K562 (cell line): ENCODE data around the gene CD276. TPM values are rescaled to one million over a fixed set of nuclear protein-coding genes. Genes with fewer than 3 reads are reported as not detected.

Experiments used
- ATAC-seq: fragments of 200-7000 bp; cut with Tn5 transposase; 3 replicates; pipeline ENCODE4 v1.9.1; 2020; ENCODE audit warnings: moderate library complexity
- BruUV-seq: library from RNA; stranded (reverse); fragments of 400-500 nt; replicated peaks from 2 replicates; lab custom pipeline; 2021; lab: Mats Ljungman, UMichigan
- CTCF ChIA-PET: fragments of 300-600 bp; formaldehyde crosslinking; extraction: SDS; loops from one replicate; lab custom pipeline; 2021; ENCODE audit warnings: low intra/inter-chr PET ratio; lab: Yijun Ruan, JAX
- POLR2A ChIA-PET: fragments of 300-600, 350-650 bp; sonication (Branson Sonifier 250); formaldehyde crosslinking; extraction: SDS; loops from one replicate; lab custom pipeline; 2021; ENCODE audit warnings: antibody characterized with exemption, inconsistent platforms; lab: Yijun Ruan, JAX
- DNase-seq, 4 experiments: peaks; one replicate each; pipeline versions ENCODE4 v3.0.0 to v3.0.0-alpha.2; 2011 to 2018; ENCODE audit warnings: low spot score in 3 of 4, mixed read lengths in 3 of 4; ENCODE audit errors: extremely low read depth in 1 of 4
- FAIRE-seq: peaks from 2 replicates; lab custom pipeline; 2011; peaks lifted over from hg19 to GRCh38; lab: Jason Lieb, UNC
- H2AFZ ChIP-seq: 2 replicates; pipeline ENCODE4 v1.6.0; 2011; ENCODE audit warnings: low read depth, low read length, control low read depth, inconsistent platforms
- H3K27ac ChIP-seq: fragments of 200-600 bp; 3 replicates; pipeline ENCODE4 v1.8.0; 2011; ENCODE audit warnings: low read depth, mild to moderate bottlenecking, control low read depth, inconsistent platforms, low read length, moderate library complexity, mixed read lengths; ENCODE audit errors: extremely low read depth
- H3K27me3 ChIP-seq, 2 experiments: fragments of 300-600 bp in 1 of 2; 2 replicates in 1 of 2; 3 replicates in 1 of 2; pipeline versions ENCODE4 v1.6.0 to v1.8.0; 2011; ENCODE audit warnings: inconsistent platforms in 2 of 2, low read length in 2 of 2, mild to moderate bottlenecking in 1 of 2, mixed read lengths in 1 of 2, moderate library complexity in 1 of 2; ENCODE audit not compliant: control insufficient read depth in 2 of 2, insufficient read depth in 2 of 2
- H3K36me3 ChIP-seq: fragments of 300-600 bp; 3 replicates; pipeline ENCODE4 v1.8.0; 2011; ENCODE audit warnings: mild to moderate bottlenecking, low read length, inconsistent platforms; ENCODE audit not compliant: control insufficient read depth, insufficient read depth
- H3K4me1 ChIP-seq, 2 experiments: fragments of 200-600 bp in 1 of 2; replicated peaks in 1 of 2; 2 replicates in 1 of 2; 3 replicates in 1 of 2; pipeline versions ENCODE4 v1.5.1 to v1.8.0; 2011; ENCODE audit warnings: inconsistent platforms in 2 of 2, low read length in 2 of 2, mild to moderate bottlenecking in 1 of 2, mixed read lengths in 1 of 2, moderate library complexity in 1 of 2; ENCODE audit not compliant: control insufficient read depth in 2 of 2, insufficient read depth in 2 of 2
- H3K4me2 ChIP-seq: 2 replicates; pipeline ENCODE4 v1.6.1; 2011; ENCODE audit warnings: low read length, control low read depth, inconsistent platforms, mixed read lengths; ENCODE audit not compliant: insufficient read depth
- H3K4me3 ChIP-seq: fragments of 200-600 bp; sonication (generic), shearing (Covaris generic); 2 replicates; pipeline ENCODE4 v1.5.1; 2016; ENCODE audit warnings: control low read depth, inconsistent platforms
- H3K79me2 ChIP-seq: fragments of 200-600 bp; 3 replicates; pipeline ENCODE4 v1.8.0; 2011; ENCODE audit warnings: low read length, inconsistent platforms; ENCODE audit not compliant: control insufficient read depth, insufficient read depth
- H3K9ac ChIP-seq, 2 experiments: 2 replicates each; pipeline versions ENCODE4 v1.6.0 to v1.6.1; 2011; ENCODE audit warnings: low read depth in 2 of 2, low read length in 2 of 2, control low read depth in 1 of 2, inconsistent platforms in 1 of 2, mild to moderate bottlenecking in 1 of 2, mixed read lengths in 1 of 2; ENCODE audit not compliant: insufficient read depth in 1 of 2
- H3K9me1 ChIP-seq: one replicate; pipeline ENCODE4 v1.6.0; 2011; ENCODE audit warnings: inconsistent platforms, mild to moderate bottlenecking, low read length, moderate library complexity; ENCODE audit not compliant: control insufficient read depth, insufficient read depth
- H3K9me3 ChIP-seq: replicated peaks from 2 replicates; pipeline ENCODE4 v1.5.1; 2011; ENCODE audit warnings: low read depth, low read length, inconsistent platforms; ENCODE audit not compliant: control insufficient read depth, insufficient read depth
- H4K20me1 ChIP-seq: replicated peaks from 2 replicates; pipeline ENCODE4 v1.6.1; 2011; ENCODE audit warnings: low read length, inconsistent platforms, mixed read lengths; ENCODE audit not compliant: control insufficient read depth, insufficient read depth
- NCOA2 ChIP-seq, 2 experiments: fragments of 450-650 bp; IDR thresholded peaks; 2 replicates each; pipeline ENCODE4 v1.6.1; 2018; ENCODE audit warnings: mild to moderate bottlenecking in 2 of 2, moderate library complexity in 1 of 2; ENCODE audit not compliant: partially characterized antibody in 2 of 2
- RBBP5 ChIP-seq: fragments of 200-600 bp; sonication (generic); IDR thresholded peaks from 2 replicates; pipeline ENCODE4 v1.6.1; 2012; ENCODE audit warnings: borderline replicate concordance, mild to moderate bottlenecking, low read length, control low read depth, inconsistent platforms; ENCODE audit not compliant: insufficient read depth, poor library complexity, severe bottlenecking
- ZNF584 ChIP-seq: fragments of 200-800 bp; sonication (Bioruptor generic); IDR thresholded peaks from 2 replicates; pipeline ENCODE4 v1.6.1; 2016; ENCODE audit warnings: low read depth, mild to moderate bottlenecking, missing genetic modification characterization, missing compliant biosample characterization
- WGBS: fragments of 100-300 bp; shearing (Covaris generic); methylation state at CpG from one replicate; pipeline ENCODE4 v1.1.6; 2016; ENCODE audit warnings: low coverage, mixed read lengths; ENCODE audit not compliant: insufficient coverage; ENCODE audit errors: missing lambda C conversion rate; 5-methylcytosine and 5-hydroxymethylcytosine counted together
- in situ Hi-C: fragments of 300-500 bp; cut with MboI; formaldehyde crosslinking; loops from 4 replicates; pipeline ENCODE4 v1.15.0; 2018; ENCODE audit warnings: inconsistent platforms, mixed read lengths
- intact Hi-C: fragments of 100-400 bp; cut with micrococcal nuclease; formaldehyde crosslinking; loops from 2 replicates; pipeline ENCODE4 v1.14.2; 2022
- polyA plus RNA-seq, 8 experiments: library from polyadenylated mRNA; depleted of rRNA in 4 of 8; stranded (reverse) in 5 of 8; unstranded in 3 of 8; fragments of >200 nt; fragmentation: Nextera tagmentation in 2 of 8; fragmentation: Illumina TruSeq in 1 of 8; extraction: Ambion mirVana in 2 of 8; extraction: Trizol in 1 of 8; gene quantifications; 2 replicates each; pipeline versions ENCODE4 v1.2.1 to v1.2.3, GENCODE V29; 2011 to 2014; ENCODE audit warnings: inconsistent platforms in 1 of 8, missing spikeins in 1 of 8
- total RNA-seq, 7 experiments: library from RNA; depleted of rRNA in 6 of 7; stranded (reverse); fragments of >200 nt in 6 of 7; fragmentation: Illumina TruSeq in 2 of 7; extraction: Trizol in 2 of 7; gene quantifications; 2 replicates each; pipeline versions ENCODE4 v1.2.1 to v1.2.3, GENCODE V29; 2011 to 2021; ENCODE audit warnings: low replicate concordance in 1 of 7
- TF ChIP-seq, protein P1 (sequence below): fragments of 250-450 bp; sonication (Bioruptor Pico); IDR thresholded peaks from 2 replicates; pipeline ENCODE4 v1.4.0; 2020
- TF ChIP-seq, protein P2 (sequence below): fragments of 250-450 bp; sonication (Bioruptor Pico); IDR thresholded peaks from 2 replicates; pipeline ENCODE4 v1.8.0; 2021; ENCODE audit warnings: mild to moderate bottlenecking, moderate library complexity

CD276 gene
- total and polyA plus RNA-seq, 9 of the 15 experiments (the other 6 are each of a cell fraction or from before 2014, with no cell fraction given), result 0.11 to 3.6 (median 2.3) TPM

DNA sequence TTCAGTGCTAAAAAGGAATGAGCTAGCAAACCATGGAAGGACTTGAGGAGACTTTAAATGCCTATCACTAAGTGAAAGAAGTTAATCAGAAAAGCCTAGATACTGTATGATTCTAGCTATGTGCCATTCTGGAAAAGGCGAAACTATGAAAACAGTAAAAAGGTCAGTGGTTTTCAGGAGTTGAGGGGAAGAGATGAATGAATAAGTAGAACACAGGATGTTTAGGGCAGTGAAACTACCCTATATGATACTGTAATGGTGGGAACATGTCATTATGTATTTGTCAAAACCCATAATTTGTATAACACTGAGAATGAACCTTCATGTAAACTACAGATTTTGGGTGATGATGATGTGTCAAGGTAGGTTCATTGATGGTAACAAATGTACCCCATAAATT, 9.6 kb upstream of the CD276 start:
- Histone ChIP-seq H3K4me1 (no peaks in the 10 kb centered on the region), H3K79me2 (no peaks in the 10 kb centered on the region), H3K4me2 (no peak overlapping the region), H3K4me3 (no peak overlapping the region), H4K20me1 (no peaks in the 10 kb centered on the region; the same call in 1 of the 2 replicates), H2AFZ (no peak overlapping the region), H3K9me3 (no peaks in the 10 kb centered on the region), H3K9me1 (no peaks in the 10 kb centered on the region), H3K36me3 (no peaks in the 10 kb centered on the region), H3K9ac (no peak overlapping the region), H3K27ac (no peak overlapping the region), H3K27me3 (peaks cover 0 to 35% of the 10 kb centered on the region in 2 experiments; a peak in 3 of 5 replicates)
- DNase-seq, result no peak
- POLR2A ChIA-PET, result no interaction called here
- BruUV-seq, result no TSS peak
- no peak for TF ChIP-seq NCOA2 (IDR thresholded peaks at IDR 0.05; ENCODE audit: partially characterized antibody in 2 of 2)
- FAIRE-seq, result no peak
- ATAC-seq, result no peak
- CTCF ChIA-PET, result no interaction called here
- 0% methylated on average over 1 of the region's 1 CpG for WGBS
- in situ Hi-C loops (no loop called here), intact Hi-C loops (no loop called here)

DNA sequence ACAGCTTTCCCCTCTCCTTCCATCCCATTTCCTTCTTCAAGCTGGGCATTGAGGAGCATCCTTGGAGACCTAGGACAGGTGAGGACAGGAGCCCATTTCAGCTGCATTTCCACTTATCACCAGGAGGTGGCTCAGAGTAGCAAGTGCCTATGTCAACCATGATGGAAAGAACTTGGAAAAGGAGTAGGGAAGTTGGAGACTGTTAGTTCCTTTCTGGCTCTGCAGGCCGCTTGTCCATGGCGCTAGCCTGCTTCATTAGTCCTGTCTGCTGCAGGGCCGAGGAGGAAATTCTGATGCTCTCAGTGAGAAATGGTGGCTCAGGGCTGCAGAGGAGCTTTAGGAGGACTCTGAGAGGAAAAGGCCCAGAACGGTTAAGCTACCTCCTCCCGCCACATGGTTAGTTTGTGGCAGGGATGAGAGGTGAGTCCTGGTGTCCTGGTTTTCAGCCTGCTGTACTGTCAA, 7.0 kb upstream of the CD276 start:
- ATAC-seq (peak; percentile 87), DNase-seq (peak; percentile 47 to 67 (median 53)), FAIRE-seq (peak; percentile 88)
- no TSS peak for BruUV-seq
- Histone ChIP-seq H4K20me1 (no peaks in the 10 kb centered on the region; the same call in 1 of the 2 replicates), H3K9ac (no peak overlapping the region), H3K27me3 (peaks cover 6 to 31% of the 10 kb centered on the region in 2 experiments; a peak in 3 of 5 replicates), H3K79me2 (no peaks in the 10 kb centered on the region), H3K4me1 (no peaks in the 10 kb centered on the region), H3K4me3 (no peak overlapping the region), H3K9me1 (no peaks in the 10 kb centered on the region), H3K4me2 (no peak overlapping the region), H3K36me3 (no peaks in the 10 kb centered on the region), H3K9me3 (no peaks in the 10 kb centered on the region), H3K27ac (no peak overlapping the region), H2AFZ (no peak overlapping the region)
- intact Hi-C loops (loop anchor here (1.0 kb wide), 1 partner anchor 23 kb away; no protein-coding TSS in a partner anchor), in situ Hi-C loops (no loop called here)
- 9% methylated on average over 5 of the region's 5 CpGs for WGBS
- POLR2A ChIA-PET, result interaction anchor here (0.6 to 1.6 kb wide), 5 partner anchors 21 to 1776 kb away, joined by 3 to 6 read pairs (median 3); no protein-coding TSS in a partner anchor
- CTCF ChIA-PET, result interaction anchor here (0.6 to 3.2 kb wide), 3 partner anchors 23 to 439 kb away, joined by 3 to 36 read pairs (median 7); no protein-coding TSS in a partner anchor
- TF ChIP-seq, protein P1, sequence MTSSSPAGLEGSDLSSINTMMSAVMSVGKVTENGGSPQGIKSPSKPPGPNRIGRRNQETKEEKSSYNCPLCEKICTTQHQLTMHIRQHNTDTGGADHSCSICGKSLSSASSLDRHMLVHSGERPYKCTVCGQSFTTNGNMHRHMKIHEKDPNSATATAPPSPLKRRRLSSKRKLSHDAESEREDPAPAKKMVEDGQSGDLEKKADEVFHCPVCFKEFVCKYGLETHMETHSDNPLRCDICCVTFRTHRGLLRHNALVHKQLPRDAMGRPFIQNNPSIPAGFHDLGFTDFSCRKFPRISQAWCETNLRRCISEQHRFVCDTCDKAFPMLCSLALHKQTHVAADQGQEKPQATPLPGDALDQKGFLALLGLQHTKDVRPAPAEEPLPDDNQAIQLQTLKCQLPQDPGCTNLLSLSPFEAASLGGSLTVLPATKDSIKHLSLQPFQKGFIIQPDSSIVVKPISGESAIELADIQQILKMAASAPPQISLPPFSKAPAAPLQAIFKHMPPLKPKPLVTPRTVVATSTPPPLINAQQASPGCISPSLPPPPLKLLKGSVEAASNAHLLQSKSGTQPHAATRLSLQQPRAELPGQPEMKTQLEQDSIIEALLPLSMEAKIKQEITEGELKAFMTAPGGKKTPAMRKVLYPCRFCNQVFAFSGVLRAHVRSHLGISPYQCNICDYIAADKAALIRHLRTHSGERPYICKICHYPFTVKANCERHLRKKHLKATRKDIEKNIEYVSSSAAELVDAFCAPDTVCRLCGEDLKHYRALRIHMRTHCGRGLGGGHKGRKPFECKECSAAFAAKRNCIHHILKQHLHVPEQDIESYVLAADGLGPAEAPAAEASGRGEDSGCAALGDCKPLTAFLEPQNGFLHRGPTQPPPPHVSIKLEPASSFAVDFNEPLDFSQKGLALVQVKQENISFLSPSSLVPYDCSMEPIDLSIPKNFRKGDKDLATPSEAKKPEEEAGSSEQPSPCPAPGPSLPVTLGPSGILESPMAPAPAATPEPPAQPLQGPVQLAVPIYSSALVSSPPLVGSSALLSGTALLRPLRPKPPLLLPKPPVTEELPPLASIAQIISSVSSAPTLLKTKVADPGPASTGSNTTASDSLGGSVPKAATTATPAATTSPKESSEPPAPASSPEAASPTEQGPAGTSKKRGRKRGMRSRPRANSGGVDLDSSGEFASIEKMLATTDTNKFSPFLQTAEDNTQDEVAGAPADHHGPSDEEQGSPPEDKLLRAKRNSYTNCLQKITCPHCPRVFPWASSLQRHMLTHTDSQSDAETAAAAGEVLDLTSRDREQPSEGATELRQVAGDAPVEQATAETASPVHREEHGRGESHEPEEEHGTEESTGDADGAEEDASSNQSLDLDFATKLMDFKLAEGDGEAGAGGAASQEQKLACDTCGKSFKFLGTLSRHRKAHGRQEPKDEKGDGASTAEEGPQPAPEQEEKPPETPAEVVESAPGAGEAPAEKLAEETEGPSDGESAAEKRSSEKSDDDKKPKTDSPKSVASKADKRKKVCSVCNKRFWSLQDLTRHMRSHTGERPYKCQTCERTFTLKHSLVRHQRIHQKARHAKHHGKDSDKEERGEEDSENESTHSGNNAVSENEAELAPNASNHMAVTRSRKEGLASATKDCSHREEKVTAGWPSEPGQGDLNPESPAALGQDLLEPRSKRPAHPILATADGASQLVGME (CRISPR knock-in tag), result no peak
- TF ChIP-seq RBBP5 (no peak), ZNF584 (CRISPR knock-in tag) (no peak)
- TF ChIP-seq, protein P2, sequence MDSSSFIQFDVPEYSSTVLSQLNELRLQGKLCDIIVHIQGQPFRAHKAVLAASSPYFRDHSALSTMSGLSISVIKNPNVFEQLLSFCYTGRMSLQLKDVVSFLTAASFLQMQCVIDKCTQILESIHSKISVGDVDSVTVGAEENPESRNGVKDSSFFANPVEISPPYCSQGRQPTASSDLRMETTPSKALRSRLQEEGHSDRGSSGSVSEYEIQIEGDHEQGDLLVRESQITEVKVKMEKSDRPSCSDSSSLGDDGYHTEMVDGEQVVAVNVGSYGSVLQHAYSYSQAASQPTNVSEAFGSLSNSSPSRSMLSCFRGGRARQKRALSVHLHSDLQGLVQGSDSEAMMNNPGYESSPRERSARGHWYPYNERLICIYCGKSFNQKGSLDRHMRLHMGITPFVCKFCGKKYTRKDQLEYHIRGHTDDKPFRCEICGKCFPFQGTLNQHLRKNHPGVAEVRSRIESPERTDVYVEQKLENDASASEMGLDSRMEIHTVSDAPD (CRISPR knock-in tag), result no peak
